SK-N-SH treated with all-trans-retinoic acid at 6 μM for 48 hours (cell line): ENCODE data around the gene SH3YL1.

Experiments used
- ARNTL ChIP-seq: fragments of 450-650 bp; formaldehyde crosslinking; IDR thresholded peaks from 2 replicates; pipeline ENCODE4 v1.5.0; 2020; ENCODE audit warnings: low read depth, mild to moderate bottlenecking, moderate library complexity, borderline replicate concordance
- OSR1 ChIP-seq: fragments of 250-450 bp; sonication (Bioruptor Pico); IDR thresholded peaks from 2 replicates; pipeline ENCODE4 v1.8.0; 2022; ENCODE audit warnings: moderate library complexity, mild to moderate bottlenecking, inconsistent platforms
- RARB ChIP-seq: fragments of 250-450 bp; sonication (Bioruptor Pico); IDR thresholded peaks from 2 replicates; pipeline ENCODE4 v1.8.0; 2021; ENCODE audit warnings: mild to moderate bottlenecking, moderate library complexity
- TOX ChIP-seq: fragments of 250-450 bp; sonication (Bioruptor Pico); IDR thresholded peaks from 2 replicates; pipeline ENCODE4 v1.8.0; 2021; ENCODE audit warnings: mild to moderate bottlenecking, moderate library complexity, borderline replicate concordance
- ZC3H10 ChIP-seq: fragments of 250-450 bp; sonication (Bioruptor Pico); IDR thresholded peaks from 2 replicates; pipeline ENCODE4 v1.5.1; 2021; ENCODE audit warnings: mild to moderate bottlenecking, moderate library complexity
- ZNF70 ChIP-seq: fragments of 450-650 bp; formaldehyde crosslinking; IDR thresholded peaks from 2 replicates; pipeline ENCODE4 v1.5.0; 2020; ENCODE audit warnings: mild to moderate bottlenecking, moderate library complexity
- TF ChIP-seq, protein P1 (sequence below): fragments of 250-450 bp; sonication (Bioruptor Pico); IDR thresholded peaks from 2 replicates; pipeline ENCODE4 v1.8.0; 2020; ENCODE audit warnings: mild to moderate bottlenecking, moderate library complexity, borderline replicate concordance
- TF ChIP-seq, protein P2 (sequence below): fragments of 250-450 bp; sonication (Bioruptor Pico); IDR thresholded peaks from 2 replicates; pipeline ENCODE4 v1.8.0; 2021; ENCODE audit warnings: low read depth, mild to moderate bottlenecking, moderate library complexity, borderline replicate concordance

DNA sequence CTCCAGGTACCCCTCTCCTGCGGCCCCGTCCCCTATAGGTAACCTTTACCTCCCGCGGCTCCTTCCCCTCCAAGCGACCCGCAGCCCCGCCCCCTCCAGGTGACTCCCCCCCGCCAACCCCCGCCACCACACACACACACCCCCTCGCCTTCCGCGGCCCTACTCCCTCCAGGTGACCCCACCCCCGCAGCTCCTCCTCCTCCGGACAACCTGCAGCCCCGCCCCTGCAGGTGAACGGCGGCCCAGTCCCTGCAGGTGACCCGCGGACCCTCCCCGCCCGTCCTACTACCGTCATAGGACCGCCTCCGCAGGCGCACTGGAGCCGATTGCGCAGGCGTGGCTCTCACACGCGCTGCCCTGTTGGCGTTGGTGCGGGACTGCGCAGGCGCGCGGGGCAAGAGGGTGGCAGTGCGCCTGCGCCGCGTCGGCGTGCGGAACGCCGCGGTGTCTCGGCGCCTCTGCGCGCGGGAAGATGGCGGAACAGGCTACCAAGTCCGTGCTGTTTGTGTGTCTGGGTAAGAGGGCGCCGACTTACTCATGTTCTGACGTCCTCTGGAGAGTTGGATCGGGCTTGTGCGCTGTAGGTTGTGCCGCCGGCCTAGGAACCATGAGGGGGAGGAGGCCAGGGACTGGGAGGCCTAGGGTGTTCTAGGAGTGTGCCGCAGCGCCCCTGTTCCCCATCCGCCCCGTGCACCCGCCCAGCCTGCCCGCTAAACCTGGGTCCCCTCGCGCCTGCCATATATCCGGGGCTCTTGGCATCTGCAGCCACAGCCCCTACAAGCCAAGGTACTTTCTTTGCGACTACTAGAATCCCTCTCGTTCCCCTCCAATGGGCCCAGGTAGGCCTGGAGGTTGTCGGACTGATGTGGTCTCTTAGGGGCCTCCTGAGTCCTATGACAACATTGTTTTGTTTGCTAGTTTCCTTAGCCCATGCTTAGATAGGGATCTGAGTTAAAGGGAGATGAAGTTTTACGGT lies 949 bp upstream of the SH3YL1 start, which contains the start of gene ACP1:
- TF ChIP-seq OSR1 (CRISPR knock-in tag), result no peak
- TF ChIP-seq, protein P1, sequence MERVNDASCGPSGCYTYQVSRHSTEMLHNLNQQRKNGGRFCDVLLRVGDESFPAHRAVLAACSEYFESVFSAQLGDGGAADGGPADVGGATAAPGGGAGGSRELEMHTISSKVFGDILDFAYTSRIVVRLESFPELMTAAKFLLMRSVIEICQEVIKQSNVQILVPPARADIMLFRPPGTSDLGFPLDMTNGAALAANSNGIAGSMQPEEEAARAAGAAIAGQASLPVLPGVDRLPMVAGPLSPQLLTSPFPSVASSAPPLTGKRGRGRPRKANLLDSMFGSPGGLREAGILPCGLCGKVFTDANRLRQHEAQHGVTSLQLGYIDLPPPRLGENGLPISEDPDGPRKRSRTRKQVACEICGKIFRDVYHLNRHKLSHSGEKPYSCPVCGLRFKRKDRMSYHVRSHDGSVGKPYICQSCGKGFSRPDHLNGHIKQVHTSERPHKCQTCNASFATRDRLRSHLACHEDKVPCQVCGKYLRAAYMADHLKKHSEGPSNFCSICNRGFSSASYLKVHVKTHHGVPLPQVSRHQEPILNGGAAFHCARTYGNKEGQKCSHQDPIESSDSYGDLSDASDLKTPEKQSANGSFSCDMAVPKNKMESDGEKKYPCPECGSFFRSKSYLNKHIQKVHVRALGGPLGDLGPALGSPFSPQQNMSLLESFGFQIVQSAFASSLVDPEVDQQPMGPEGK (CRISPR knock-in tag), result no peak
- TF ChIP-seq ZC3H10 (CRISPR knock-in tag), result no peak
- TF ChIP-seq RARB, result no peak
- TF ChIP-seq, protein P2, sequence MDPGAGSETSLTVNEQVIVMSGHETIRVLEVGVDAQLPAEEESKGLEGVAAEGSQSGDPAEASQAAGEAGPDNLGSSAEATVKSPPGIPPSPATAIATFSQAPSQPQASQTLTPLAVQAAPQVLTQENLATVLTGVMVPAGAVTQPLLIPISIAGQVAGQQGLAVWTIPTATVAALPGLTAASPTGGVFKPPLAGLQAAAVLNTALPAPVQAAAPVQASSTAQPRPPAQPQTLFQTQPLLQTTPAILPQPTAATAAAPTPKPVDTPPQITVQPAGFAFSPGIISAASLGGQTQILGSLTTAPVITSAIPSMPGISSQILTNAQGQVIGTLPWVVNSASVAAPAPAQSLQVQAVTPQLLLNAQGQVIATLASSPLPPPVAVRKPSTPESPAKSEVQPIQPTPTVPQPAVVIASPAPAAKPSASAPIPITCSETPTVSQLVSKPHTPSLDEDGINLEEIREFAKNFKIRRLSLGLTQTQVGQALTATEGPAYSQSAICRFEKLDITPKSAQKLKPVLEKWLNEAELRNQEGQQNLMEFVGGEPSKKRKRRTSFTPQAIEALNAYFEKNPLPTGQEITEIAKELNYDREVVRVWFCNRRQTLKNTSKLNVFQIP (CRISPR knock-in tag), result no peak
- TF ChIP-seq TOX (CRISPR knock-in tag), result no peak
- no peak for TF ChIP-seq ARNTL
- no peak for TF ChIP-seq ZNF70 (CRISPR knock-in tag)
